Testis (tissue), 2 donors: ENCODE results near the gene SPEN.

ENCODE experiments used
- POLR2A ChIP-seq: fragments of 450-650 bp; IDR thresholded peaks from one replicate; pipeline ENCODE4 v1.6.1; 2017; ENCODE audit warnings: antibody characterized with exemption, mild to moderate bottlenecking, moderate library complexity
- TF ChIP-seq, protein P1 (sequence below), 3 experiments: fragments of 450-650 bp in 2 of 3; fragments of 200-600 bp in 1 of 3; sonication (generic) in 1 of 3; IDR thresholded peaks; one replicate each; pipeline ENCODE4 v1.5.1; 2016 to 2019; ENCODE audit warnings: antibody characterized with exemption in 3 of 3, mild to moderate bottlenecking in 2 of 3, moderate library complexity in 1 of 3

DNA sequence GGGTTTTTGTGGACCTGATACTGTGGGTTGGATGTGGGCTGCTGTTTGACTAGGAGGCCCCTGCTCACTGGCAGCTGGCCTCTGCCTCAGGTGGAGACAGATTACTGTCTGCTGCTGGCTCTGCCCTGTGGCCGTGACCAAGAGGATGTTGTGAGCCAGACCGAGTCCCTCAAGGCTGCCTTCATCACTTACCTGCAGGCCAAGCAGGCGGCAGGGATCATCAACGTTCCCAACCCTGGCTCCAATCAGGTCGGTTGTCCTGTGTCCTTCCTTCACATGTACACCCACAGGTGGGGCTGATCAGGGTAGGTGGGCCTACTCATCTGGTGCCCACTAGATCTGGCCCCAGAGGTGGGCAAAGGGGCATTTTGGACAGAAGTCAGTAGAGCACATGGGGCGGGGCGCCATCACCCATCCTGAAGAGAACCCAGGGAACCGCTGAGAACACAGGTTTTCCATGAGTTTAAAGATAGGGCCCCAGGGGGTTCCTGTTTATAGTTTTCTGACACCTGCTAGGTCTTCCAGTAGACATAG, 91.2 kb downstream of the SPEN start:
- TF ChIP-seq POLR2A: no peak
- TF ChIP-seq, protein P1, sequence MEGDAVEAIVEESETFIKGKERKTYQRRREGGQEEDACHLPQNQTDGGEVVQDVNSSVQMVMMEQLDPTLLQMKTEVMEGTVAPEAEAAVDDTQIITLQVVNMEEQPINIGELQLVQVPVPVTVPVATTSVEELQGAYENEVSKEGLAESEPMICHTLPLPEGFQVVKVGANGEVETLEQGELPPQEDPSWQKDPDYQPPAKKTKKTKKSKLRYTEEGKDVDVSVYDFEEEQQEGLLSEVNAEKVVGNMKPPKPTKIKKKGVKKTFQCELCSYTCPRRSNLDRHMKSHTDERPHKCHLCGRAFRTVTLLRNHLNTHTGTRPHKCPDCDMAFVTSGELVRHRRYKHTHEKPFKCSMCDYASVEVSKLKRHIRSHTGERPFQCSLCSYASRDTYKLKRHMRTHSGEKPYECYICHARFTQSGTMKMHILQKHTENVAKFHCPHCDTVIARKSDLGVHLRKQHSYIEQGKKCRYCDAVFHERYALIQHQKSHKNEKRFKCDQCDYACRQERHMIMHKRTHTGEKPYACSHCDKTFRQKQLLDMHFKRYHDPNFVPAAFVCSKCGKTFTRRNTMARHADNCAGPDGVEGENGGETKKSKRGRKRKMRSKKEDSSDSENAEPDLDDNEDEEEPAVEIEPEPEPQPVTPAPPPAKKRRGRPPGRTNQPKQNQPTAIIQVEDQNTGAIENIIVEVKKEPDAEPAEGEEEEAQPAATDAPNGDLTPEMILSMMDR (IDR thresholded peaks at IDR 0.05): no peak
